ENCODE measurements around the gene KRT77.

- TF ChIP-seq PATZ1 (CRISPR knock-in tag; IDR thresholded peaks at IDR 0.05; ENCODE audit: borderline replicate concordance) (no peak), TCF4 (CRISPR knock-in tag; IDR thresholded peaks at IDR 0.05; ENCODE audit: borderline replicate concordance) (no peak), TOX (CRISPR knock-in tag; IDR thresholded peaks at IDR 0.05; ENCODE audit: borderline replicate concordance) (no peak), OSR1 (CRISPR knock-in tag; IDR thresholded peaks at IDR 0.05) (no peak), ZNF8 (CRISPR knock-in tag; IDR thresholded peaks at IDR 0.05) (no peak), SNAI2 (CRISPR knock-in tag; IDR thresholded peaks at IDR 0.05) (no peak), CSRNP3 (CRISPR knock-in tag; IDR thresholded peaks at IDR 0.05) (no peak), ZNF70 (CRISPR knock-in tag; IDR thresholded peaks at IDR 0.05) (no peak), ISL1 (CRISPR knock-in tag; IDR thresholded peaks at IDR 0.05) (no peak), GLIS3 (CRISPR knock-in tag; IDR thresholded peaks at IDR 0.05) (no peak), CREB5 (CRISPR knock-in tag; IDR thresholded peaks at IDR 0.05; ENCODE audit: low read depth) (no peak)
Measured at GRCh38 chr12:52645982-52646381, 57.3 kb downstream of the KRT77 start.

All from SK-N-SH treated with all-trans-retinoic acid at 6 μM for 48 hours (cell line).